Fibroblast of lung (primary cell): ENCODE measurements around the gene NANOS3. TPM values are rescaled to one million over a fixed set of nuclear protein-coding genes. Genes with fewer than 3 reads are reported as not detected.

ENCODE experiments used
- DNase-seq, 2 donors: peaks; one replicate each; pipeline versions ENCODE4 v3.0.0 to v3.0.0-alpha.2; 2010; ENCODE audit warnings: low read depth in 2 of 2
- H2AFZ ChIP-seq: 2 replicates; pipeline ENCODE4 v1.5.1; 2012; ENCODE audit warnings: low read length, control low read depth, inconsistent platforms
- H3K27ac ChIP-seq: 2 replicates; pipeline ENCODE4 v1.5.1; 2011; ENCODE audit warnings: low read length, control low read depth; ENCODE audit not compliant: insufficient read depth
- H3K27me3 ChIP-seq: 2 replicates; pipeline ENCODE4 v1.5.1; 2011; ENCODE audit warnings: mild to moderate bottlenecking, low read length; ENCODE audit not compliant: control insufficient read depth, insufficient read depth
- H3K36me3 ChIP-seq: 2 replicates; pipeline ENCODE4 v1.5.1; 2011; ENCODE audit warnings: low read length; ENCODE audit not compliant: control insufficient read depth, insufficient read depth
- H3K4me1 ChIP-seq: 2 replicates; pipeline ENCODE4 v1.5.1; 2011; ENCODE audit warnings: low read length; ENCODE audit not compliant: control insufficient read depth, insufficient read depth; ENCODE audit errors: extremely low read depth
- H3K4me2 ChIP-seq: 2 replicates; pipeline ENCODE4 v1.5.1; 2011; ENCODE audit warnings: low read length, control low read depth; ENCODE audit not compliant: insufficient read depth; ENCODE audit errors: extremely low read depth
- H3K4me3 ChIP-seq, 4 experiments: fragments of 200-600 bp in 1 of 4; sonication (generic) in 1 of 4; replicated peaks in 1 of 4; 2 replicates each; pipeline ENCODE4 v1.5.1; 2011 to 2016; ENCODE audit warnings: low read length in 4 of 4, low read depth in 3 of 4, mild to moderate bottlenecking in 3 of 4, control low read depth in 2 of 4, inconsistent platforms in 1 of 4, mixed read lengths in 1 of 4; ENCODE audit not compliant: insufficient read depth in 1 of 4; ENCODE audit errors: control extremely low read depth in 1 of 4
- H3K79me2 ChIP-seq: 2 replicates; pipeline ENCODE4 v1.5.1; 2012; ENCODE audit warnings: mild to moderate bottlenecking, low read length, inconsistent platforms; ENCODE audit not compliant: control insufficient read depth, insufficient read depth
- H3K9ac ChIP-seq: 2 replicates; pipeline ENCODE4 v1.5.1; 2011; ENCODE audit warnings: mild to moderate bottlenecking, low read length, control low read depth; ENCODE audit not compliant: insufficient read depth
- H3K9me3 ChIP-seq: 2 replicates; pipeline ENCODE4 v1.5.1; 2012; ENCODE audit warnings: low read depth, low read length; ENCODE audit not compliant: control insufficient read depth, insufficient read depth
- H4K20me1 ChIP-seq: 2 replicates; pipeline ENCODE4 v1.5.1; 2011; ENCODE audit warnings: low read length; ENCODE audit not compliant: control insufficient read depth, insufficient read depth; ENCODE audit errors: extremely low read depth
- EZH2 ChIP-seq: IDR thresholded peaks from 2 replicates; pipeline ENCODE4 v1.5.1; 2012; ENCODE audit warnings: low read length, control low read depth, mild to moderate bottlenecking; ENCODE audit errors: missing control alignments
- polyA plus RNA-seq, 2 donors: library from polyadenylated mRNA; depleted of rRNA in 1 of 2; stranded (reverse) in 1 of 2; unstranded in 1 of 2; fragments of >200 nt; gene quantifications; 2 replicates each; pipeline ENCODE4 v1.2.1, GENCODE V29; 2011 to 2012; ENCODE audit warnings: missing spikeins in 1 of 2
- total RNA-seq: library from RNA; depleted of rRNA; stranded (reverse); fragments of >200 nt; gene quantifications from 2 replicates; pipeline ENCODE4 v1.2.1, GENCODE V29; 2014
- TF ChIP-seq, protein P1 (sequence below), 2 donors: IDR thresholded peaks in 1 of 2; conservative IDR thresholded peaks in 1 of 2; 1 replicate in 1 of 2; 2 replicates in 1 of 2; pipeline ENCODE4 v1.5.1; 2011 to 2012; ENCODE audit warnings: low read length in 2 of 2, control low read depth in 1 of 2, inconsistent platforms in 1 of 2, low read depth in 1 of 2, mild to moderate bottlenecking in 1 of 2

The NANOS3 gene
- total and polyA plus RNA-seq, 2 donors (not counting 1 experiment from before 2014, with no cell fraction given), result not detected

DNA sequence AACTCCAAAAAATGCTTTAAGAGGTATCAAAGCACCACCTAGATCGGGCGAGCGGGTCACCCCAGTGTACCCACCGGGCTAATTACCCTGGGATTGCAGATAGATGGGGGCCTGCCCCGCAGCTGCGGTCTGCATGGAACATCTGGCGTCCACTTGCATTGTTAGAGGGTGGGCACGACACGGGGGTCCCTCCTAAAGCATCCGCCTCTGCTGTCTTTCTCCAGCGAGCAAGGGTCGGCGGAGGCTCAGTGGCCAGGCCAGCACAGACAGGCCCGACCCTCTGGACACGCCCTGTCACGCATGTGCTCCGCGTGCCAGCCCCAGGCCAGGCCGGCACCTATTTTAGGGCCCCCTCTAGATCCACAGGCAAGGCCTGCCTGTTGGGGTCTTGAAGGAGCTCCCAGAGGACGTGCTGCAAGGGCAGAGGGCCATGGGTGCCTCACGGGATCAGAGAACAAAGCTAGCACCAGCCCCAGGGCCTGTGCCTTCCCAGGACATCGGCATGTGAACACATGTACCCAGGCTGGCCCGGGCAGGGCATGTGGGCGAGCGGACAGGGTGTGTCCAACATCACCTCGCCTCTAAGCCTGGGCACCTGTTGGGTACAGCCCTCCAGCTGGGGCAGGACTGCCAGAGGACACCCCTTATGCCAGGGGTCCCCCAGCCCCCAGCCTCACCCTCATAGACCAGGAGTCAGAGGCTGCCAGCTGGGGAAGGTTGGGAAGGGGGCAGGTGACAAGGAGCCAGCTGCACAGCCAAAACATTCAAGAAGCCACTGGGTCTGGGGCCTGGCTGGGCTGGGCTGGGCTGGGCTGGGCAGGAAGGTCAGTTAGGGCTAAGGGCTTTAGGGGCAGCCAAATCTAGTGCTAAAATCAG, 35.6 kb upstream of the NANOS3 start:
- Histone ChIP-seq H3K79me2 (peaks cover 64% of the 10 kb centered on the region), H3K9me3 (no peaks in the 10 kb centered on the region), H3K9ac (peak overlapping the region; percentile 99), H3K27ac (peak overlapping the region; percentile 100), H3K4me2 (peak overlapping the region; percentile 81), H3K4me1 (peaks cover 30% of the 10 kb centered on the region), H2AFZ (no peak overlapping the region), H4K20me1 (no peaks in the 10 kb centered on the region), H3K36me3 (peaks cover 11% of the 10 kb centered on the region), H3K27me3 (no peaks in the 10 kb centered on the region), H3K4me3 (peak overlapping the region; percentile 76 to 97 (median 90))
- peak in 1 of 2 donors; percentile 41 for DNase-seq
- TF ChIP-seq, protein P1, sequence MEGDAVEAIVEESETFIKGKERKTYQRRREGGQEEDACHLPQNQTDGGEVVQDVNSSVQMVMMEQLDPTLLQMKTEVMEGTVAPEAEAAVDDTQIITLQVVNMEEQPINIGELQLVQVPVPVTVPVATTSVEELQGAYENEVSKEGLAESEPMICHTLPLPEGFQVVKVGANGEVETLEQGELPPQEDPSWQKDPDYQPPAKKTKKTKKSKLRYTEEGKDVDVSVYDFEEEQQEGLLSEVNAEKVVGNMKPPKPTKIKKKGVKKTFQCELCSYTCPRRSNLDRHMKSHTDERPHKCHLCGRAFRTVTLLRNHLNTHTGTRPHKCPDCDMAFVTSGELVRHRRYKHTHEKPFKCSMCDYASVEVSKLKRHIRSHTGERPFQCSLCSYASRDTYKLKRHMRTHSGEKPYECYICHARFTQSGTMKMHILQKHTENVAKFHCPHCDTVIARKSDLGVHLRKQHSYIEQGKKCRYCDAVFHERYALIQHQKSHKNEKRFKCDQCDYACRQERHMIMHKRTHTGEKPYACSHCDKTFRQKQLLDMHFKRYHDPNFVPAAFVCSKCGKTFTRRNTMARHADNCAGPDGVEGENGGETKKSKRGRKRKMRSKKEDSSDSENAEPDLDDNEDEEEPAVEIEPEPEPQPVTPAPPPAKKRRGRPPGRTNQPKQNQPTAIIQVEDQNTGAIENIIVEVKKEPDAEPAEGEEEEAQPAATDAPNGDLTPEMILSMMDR (conservative IDR thresholded peaks at IDR 0.05 in 1 of 2, IDR thresholded peaks at IDR 0.05 in 1 of 2; ENCODE audit: low read depth in 1 of 2, low read length in 2 of 2), result no peak
- TF ChIP-seq EZH2, result no peak

GRCh38 chr19:13841962-13842290, 35.0 kb upstream of the NANOS3 start:
- Histone ChIP-seq H2AFZ (no peak overlapping the region), H3K79me2 (peaks cover 58% of the 10 kb centered on the region), H3K9me3 (no peaks in the 10 kb centered on the region), H4K20me1 (no peaks in the 10 kb centered on the region), H3K4me2 (peak overlapping the region; percentile 81), H3K27ac (peak overlapping the region; percentile 100), H3K4me1 (peaks cover 30% of the 10 kb centered on the region), H3K9ac (peak overlapping the region; percentile 99), H3K4me3 (peak overlapping the region; percentile 76 to 97 (median 90)), H3K27me3 (no peaks in the 10 kb centered on the region), H3K36me3 (peaks cover 8% of the 10 kb centered on the region)
- no peak for DNase-seq
- no peak for TF ChIP-seq EZH2
- TF ChIP-seq, protein P1 (conservative IDR thresholded peaks at IDR 0.05 in 1 of 2, IDR thresholded peaks at IDR 0.05 in 1 of 2; ENCODE audit: low read depth in 1 of 2, low read length in 2 of 2), result no peak

DNA sequence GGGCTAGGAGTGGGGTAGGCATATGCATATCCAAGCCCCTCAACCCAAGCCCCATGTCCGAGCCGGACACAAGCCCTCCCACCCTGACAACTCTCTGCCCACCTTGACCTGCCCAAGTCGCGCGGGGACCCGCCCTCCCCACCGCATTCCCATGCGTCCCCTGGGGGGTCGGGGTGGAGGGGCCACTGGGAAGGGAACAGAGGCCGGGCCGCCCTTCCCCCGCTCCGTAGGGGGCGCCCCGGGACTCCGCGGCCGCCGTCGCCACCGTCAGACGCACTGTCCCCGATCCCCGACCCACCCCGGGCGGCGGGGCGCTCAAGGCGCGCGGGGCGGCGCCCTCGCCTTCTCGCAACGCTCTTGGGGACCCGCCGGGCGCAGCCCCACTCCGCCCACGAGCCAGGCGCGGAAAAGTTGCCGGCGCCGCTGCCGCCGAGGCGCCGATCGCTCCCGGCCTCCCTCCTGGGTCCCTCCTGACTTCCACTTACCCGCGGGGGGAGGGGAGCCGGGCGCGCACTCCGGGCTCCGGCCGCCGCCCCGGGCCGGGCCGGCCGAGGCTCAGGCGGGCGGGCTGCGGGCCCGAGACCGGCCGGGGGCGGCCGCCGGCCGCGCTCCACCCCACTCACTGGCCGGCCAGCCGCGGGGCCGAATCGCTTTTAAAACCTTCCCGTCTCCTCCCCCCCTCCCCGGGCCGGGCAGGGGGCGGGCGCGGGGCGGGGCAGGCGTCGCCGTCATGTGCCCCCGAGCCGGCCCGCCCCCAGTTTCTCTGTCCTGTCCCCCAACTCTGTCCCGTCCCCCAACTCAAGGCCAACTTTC, 34.4 kb upstream of the NANOS3 start:
- H3K27me3 ChIP-seq, result no peaks in the 10 kb centered on the region
- peak overlapping the region; percentile 99 for H3K4me2 ChIP-seq
- DNase-seq, result peak; percentile 66 to 72
- H2AFZ ChIP-seq, result peak overlapping the region; percentile 39
- H3K79me2 ChIP-seq, result peaks cover 52% of the 10 kb centered on the region
- H3K9ac ChIP-seq, result peak overlapping the region; percentile 99
- no peaks in the 10 kb centered on the region for H4K20me1 ChIP-seq
- H3K9me3 ChIP-seq, result no peaks in the 10 kb centered on the region
- peak overlapping the region; percentile 100 for H3K27ac ChIP-seq
- peak overlapping the region; percentile 76 to 97 (median 90) for H3K4me3 ChIP-seq
- TF ChIP-seq EZH2, result no peak
- TF ChIP-seq, protein P1 (conservative IDR thresholded peaks at IDR 0.05 in 1 of 2, IDR thresholded peaks at IDR 0.05 in 1 of 2; ENCODE audit: low read depth in 1 of 2, low read length in 2 of 2), result no peak
- H3K36me3 ChIP-seq, result peaks cover 7% of the 10 kb centered on the region
- H3K4me1 ChIP-seq, result peaks cover 28% of the 10 kb centered on the region
